CD4-positive, alpha-beta T cell treated with Interleukin-2 at 100 ng/mL for 4 hours (primary cell): ENCODE data around the gene BYSL.
"Not testable (repeated sequence)": the region's sequence is repeated elsewhere in the genome, so short reads cannot be mapped to it uniquely, and the experiment has no call there.

ENCODE experiments used
- DNase-seq: peaks from one replicate; pipeline ENCODE4 v3.0.0-alpha.2; 2020; ENCODE audit warnings: low spot score

The BYSL gene

GRCh38 chr6:41942067-41942851 lies 21.0 kb downstream of the BYSL start:
- DNase-seq = peak; percentile 49

DNA sequence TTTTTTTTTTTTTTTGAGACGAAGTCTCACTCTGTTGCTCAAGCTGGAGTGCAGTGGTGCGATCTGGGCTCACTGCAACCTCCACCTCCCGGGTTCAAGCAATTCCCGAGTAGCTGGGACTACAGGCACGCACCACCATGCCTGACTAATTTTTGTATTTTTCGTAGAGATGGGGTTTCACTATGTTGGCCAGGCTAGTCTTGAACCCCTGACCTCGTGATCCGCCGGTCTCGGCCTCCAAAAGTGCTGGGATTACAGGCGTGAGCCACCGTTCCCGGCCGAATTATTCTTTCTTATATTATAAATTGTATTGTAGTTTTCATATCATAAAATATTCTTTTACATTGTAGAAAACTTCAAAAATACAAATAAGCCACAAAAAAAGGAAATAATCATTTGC lies 21.6 kb downstream of the BYSL start:
- DNase-seq = not testable (repeated sequence)

DNA sequence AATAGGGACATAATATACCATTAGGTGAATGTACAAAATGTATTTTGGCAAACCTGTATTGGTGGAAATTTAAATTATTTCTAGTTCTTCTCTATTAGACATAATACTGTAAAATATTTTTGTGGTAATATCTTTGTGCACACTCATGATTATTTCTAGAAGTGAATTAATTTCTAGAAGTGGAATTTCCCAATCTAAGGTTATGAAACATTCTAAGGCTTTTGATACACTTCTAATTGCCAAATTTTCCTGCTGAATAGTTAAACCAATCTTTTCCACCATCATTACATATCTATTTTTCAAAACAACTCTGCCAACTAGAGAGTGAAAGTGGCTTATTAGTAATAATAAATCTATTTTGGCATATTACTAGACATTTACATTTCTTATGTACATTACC lies 22.2 kb downstream of the BYSL start:
- DNase-seq = no peak

DNA sequence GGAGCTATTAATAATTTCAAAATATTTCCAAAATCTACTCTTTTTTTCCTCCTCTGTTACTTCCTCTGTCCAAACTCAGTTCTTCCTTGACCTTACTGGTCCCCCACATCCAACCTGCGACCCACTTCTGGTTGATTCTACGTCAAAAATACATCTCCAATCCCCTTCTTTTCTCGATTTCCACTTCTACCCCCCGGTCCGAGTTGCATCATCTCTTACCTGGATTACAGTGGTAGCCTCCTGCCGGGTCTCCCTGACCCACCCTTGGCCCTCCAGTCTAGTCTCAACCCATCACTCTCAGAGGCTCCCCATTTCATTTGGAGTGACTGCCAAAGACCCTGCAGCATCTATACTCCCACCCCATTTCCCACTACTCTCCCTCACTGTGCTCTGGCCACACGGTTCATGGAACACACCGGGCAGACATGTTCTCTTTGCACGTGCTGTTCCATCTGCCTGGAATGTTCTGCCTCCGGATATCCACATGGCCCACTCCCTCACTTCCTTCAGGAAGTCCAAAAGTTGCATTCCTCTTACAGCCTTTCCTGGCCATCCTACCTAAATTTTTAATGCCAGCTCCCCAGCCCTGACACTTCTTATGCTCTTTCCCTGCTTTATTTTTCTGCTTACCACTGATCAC lies 26.4 kb downstream of the BYSL start:
- DNase-seq = no peak

GRCh38 chr6:41954668-41955067 lies 33.4 kb downstream of the BYSL start:
- no peak for DNase-seq

DNA sequence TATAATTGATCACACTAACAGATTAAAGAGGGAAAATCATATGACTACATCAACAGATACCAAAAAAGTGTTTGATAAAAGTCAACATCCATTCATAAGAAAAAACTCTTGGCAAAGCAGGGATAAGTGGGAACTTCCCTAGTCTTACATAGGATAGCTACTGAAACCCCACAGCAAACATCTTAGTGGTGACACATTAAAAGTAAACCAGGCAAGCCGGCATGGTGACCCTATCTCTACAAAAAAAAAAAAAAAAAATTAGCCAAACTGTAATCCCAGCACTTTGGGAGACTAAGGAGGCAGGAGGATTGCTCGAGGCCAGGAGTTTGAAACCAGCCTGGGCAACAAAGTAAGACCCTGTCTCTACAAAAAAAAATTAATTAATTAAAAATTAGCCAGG lies 34.1 kb downstream of the BYSL start:
- no peak for DNase-seq

GRCh38 chr6:41957117-41957516 lies 35.8 kb downstream of the BYSL start:
- no peak for DNase-seq

GRCh38 chr6:41958022-41958856 lies 36.9 kb downstream of the BYSL start:
- peak; percentile 67 for DNase-seq

DNA sequence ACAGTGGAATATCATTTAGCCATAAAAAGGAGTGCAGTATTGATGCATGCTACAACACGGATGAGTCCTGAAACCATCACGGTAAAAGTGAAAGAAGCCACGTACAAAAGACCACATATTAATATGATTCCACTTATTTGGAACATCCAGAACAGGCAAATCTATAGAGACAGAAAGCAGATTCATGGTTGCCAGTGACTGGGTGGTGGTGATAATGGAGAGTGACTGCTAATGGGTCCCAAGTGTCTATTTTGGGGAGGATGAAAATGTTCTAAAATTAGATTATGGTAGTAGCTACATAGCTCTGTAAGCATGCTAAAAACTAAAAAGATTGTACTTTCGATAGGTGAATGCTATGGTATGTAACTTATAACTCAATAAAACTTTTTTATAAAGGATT lies 38.7 kb downstream of the BYSL start:
- no peak for DNase-seq

DNA sequence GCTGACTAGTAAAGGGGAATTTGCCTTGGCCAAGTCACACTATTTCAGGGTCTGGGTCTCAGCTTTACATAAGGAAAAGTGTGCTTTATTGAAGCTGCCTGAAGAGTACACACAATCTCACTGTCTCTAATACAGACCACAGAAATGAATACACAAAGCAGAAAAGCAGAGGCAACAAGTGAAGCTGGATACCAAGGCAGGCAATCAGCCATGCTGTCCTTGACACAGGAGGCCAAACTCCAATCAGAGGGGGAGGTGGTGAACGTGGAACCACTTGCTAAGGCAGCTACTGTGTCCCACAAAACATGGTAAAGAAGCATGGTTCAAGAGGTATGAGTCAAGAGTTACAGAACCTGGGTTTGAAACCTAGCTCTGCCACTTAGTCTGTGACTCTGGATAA lies 42.1 kb downstream of the BYSL start:
- no peak for DNase-seq

DNA sequence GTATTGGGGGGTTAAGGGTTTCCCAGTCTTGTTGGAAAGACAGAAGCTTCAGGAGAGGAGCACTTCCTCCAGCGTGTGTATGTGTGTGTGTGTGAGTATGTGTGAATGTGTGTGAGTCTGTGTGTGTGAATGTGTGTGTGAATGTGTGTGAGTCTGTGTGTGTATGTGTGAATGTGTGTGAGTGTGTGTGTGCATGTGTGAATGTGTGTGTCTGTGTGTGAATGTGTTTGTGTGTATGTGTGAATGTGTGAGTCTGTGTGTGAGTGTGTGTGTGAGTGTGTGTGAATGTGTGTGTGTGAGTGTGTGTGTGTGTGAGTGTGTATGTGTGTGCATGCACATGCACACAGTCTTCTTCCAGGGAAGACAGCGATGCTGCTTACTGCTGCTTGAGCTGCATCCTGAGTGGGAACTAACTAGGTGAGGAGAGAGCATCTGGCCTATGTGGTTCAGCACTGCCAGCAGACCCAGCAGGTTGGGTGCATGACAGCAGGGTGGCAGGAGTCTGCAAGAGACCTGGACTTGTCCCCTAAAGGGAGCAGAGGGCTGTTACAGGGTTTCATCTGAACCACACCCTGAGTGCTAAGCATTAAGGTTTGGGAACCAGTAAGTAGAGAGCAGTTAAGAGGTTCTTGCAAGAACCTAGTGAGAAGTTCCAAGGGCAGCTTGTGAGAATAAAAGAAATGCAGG lies 43.0 kb downstream of the BYSL start:
- DNase-seq = no peak

DNA sequence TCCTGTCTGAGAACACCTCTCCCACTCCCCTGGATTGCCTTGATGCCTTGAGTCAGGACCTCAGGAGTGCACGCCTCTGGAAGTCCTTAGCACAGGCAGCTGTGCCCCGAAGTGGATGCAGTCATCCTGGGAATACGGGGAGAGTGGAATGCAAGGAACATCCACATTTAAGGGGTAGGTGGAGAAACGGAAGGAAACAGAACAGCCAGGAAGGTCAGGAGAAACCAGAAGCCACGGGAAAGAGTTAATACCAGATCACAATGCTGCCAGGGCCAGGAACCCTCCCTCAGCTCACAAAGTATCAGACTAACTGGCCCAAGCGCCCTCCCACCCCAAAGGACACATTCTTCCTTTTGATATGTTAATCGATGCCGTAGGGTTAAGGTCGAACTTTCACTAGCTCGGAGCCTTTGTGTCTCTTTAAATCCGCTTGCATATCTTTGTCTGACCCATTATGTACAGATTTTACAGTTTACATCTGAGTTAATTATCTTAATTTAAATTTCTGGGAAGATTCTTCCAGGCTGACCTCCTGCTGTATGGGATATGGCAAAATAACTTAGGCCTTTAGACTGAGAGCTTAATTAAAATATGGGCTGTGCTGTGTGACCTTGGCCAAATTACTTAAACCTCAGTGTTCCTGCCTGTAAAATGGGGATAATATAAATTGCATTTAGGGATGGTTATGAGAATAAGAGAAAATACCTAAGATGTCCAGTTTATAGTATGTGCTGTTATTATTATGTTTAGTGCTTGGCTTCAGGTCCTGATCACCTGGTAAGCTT lies 44.3 kb downstream of the BYSL start:
- no peak for DNase-seq

DNA sequence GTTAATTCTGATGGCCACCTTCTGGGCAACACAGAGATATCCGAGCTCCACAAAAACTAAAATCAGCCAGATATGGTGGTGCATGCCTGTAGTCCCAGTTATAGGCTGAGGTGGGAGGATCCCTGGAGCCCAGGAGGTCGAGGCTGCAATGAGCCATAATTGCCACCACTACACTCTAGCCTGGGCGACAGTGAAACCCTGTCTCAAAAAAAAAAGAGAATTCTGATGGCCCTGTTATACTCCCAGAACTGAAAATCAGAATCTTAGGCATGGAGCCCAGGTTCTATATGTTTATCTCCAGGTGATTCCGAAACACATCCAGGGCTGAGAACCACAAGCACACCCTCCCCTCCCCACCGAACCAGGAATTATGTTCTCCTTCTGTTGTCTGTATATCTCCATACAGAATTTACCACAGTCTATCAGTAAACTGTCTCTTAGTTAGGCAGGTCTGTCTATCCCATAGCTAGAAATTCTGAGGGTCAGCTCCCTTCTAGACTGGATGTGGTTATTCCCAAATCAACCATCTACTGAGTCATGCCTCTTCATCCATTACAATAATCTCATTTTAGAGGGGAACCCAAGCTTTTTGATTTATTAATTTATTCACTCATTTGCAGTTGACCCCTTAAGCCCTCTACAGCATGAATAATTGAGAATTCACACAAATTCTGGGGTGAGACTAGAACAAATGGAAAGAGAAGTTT lies 45.1 kb downstream of the BYSL start:
- DNase-seq = no peak

DNA sequence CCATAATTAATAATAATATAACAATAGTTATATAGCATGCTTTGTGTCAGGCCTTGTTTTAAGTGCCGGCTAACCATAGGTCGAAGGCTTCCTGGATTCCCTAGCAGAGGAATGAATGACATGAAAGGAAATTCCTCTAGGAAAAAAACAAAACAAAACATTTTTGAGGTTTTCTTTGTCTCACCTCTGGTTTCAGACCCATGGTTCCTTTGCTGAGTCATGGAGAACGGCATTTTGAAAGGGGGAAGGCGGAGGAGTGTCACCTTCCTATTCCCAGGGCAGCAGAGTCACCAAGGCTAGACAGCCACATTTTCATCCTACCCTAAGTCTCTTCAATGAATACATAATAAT lies 45.6 kb downstream of the BYSL start:
- DNase-seq = no peak

DNA sequence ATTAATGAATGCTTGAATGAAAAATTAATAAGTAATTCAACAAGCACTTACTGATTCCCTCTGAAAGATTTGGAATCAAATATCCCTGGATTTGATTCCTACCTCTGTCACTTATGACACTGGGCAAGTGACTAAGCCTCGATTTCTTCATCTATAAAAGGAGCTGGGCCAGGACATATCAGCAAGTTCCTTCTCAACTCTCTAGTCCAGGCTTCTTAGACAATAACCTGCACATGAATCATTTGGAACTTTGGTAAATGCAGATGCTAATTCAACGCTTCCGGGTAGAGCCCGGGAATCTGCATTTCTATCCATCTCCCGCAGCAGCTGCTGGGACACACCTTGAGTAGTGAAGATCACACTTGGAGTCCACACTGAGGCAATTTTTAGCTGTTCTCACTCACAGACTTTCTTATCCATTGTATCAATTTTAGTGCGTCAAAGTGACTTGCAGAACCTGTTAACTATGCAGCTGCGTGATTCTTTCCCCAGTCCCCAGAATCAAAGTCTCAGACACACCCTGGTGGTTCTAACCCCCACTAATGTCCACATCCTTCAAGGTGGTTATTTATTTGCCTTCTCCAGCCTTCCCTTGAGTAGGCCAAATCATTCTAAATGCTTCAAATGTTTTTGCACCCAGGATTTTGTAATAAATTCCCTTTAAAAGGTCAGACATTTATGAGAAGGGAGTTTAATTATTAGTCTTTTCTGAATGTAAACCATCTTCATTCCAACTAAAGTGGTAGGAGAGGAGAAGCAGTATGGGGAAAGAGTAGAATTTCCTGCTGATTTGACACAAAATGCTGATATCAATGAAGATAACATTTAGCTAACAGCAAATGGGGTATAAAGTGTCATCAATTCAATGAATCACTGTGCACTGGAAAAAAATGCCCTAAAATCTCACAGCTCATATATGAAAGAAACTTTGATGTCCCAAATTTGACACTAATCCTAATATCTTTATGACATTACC lies 46.3 kb downstream of the BYSL start:
- no peak for DNase-seq

- DNase-seq = peak; percentile 12
Measured at GRCh38 chr6:41970436-41970846, 49.1 kb downstream of the BYSL start.

DNA sequence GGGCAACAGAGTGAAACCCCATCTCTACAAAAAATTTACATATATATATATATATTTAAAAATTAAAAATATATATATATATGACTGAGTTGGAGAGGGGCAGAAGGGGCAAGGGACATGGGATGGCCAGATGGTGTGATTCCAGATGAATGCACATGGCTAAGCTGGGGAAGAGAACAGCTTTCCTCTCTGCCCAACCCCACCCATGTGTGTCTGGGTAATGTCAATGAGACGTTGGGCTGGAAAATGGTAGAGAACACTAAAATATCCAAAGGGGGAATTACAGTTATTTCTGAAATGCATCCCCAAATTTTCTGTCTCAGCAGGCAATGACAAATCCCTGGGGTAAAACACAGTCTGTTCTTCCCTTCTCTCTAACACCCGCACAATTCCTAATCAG lies 51.5 kb downstream of the BYSL start:
- DNase-seq = no peak

DNA sequence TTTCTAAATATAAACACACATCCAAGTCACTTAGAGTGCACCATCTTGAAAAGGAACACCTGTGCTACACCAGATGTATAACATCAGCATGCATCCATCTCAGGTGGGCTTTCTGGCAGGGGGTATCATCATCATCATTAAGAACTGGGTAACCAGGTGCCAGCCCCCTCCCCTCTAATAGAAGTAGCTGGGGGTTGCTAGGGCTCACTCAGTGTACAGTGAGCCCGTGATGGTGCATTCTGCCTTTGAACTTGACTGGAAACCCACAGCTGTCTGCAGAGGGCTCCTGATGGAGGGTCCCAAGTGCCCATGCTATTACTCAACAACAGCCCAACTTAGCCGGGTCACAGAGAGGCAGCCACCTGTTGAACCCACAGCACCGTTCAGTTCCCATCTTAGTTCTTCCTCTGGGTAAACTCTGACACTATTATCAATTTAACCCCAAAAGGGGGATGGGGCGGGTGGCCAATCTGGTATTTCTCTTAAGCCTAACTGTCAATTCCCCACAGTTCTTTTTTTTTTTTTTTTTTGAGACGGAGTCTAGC lies 53.1 kb downstream of the BYSL start:
- DNase-seq = no peak

- DNase-seq = no peak
Measured at GRCh38 chr6:41975276-41975675, 54.0 kb downstream of the BYSL start.
